Hematopoietic multipotent progenitor cell treated with erythropoietin and hydrocortisone succinate and interleukin-3 and kit ligand, for 15 days (in vitro differentiated cells): ENCODE results near the gene DLEC1.
"Not testable (repeated sequence)": the region's sequence is repeated elsewhere in the genome, so short reads cannot be mapped to it uniquely, and the experiment has no call there.

ENCODE experiments used
- DNase-seq: peaks from one replicate; pipeline ENCODE4 v3.0.0-alpha.2; 2015; ENCODE audit warnings: low spot score

The DLEC1 gene

DNA sequence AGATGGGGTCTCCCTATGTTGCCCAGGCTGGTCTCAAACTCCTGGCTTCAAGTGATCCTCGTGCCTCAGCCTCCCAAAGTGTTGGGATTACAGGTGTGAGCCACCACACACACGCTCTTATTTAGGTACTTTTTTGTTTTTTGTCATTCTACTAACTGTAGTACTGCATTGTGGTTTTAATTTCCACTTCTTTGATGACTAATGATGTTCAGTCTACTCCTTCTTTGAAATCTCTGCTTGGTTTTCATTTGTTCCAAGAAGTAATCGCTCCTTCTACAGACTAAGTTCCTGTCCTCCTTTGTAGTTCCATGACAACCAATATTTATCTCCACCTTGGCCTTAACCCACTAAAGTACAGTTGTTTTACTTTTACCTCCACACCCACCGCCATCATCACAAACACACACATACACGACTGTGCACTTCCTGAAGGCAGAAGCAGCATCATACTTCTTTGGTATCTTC, 529 bp upstream of the DLEC1 start:
- DNase-seq = no peak

- no peak for DNase-seq
Measured at GRCh38 chr3:38039899-38040261, 872 bp downstream of the DLEC1 start.

- no peak for DNase-seq
Measured at GRCh38 chr3:38040401-38040800, 1.4 kb downstream of the DLEC1 start.

DNA sequence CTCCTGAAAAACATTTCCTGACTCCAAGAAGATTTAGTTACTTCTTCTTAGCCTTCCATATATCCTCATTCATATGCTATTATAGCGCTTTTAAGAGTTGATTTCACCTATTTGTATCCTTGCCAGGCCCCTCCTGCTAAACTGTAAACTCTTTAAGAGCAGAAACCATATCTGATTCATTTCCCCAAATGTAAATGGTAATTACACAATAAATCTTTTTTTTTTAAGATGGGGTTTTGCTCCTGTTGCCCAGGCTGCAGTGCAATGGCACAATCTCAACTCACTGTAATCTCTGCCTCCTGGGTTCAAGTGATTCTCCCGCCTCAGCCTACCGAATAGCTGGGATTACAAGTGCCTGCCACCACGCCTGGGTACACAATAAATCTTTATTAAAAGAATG, 4.5 kb downstream of the DLEC1 start:
- DNase-seq = no peak

DNA sequence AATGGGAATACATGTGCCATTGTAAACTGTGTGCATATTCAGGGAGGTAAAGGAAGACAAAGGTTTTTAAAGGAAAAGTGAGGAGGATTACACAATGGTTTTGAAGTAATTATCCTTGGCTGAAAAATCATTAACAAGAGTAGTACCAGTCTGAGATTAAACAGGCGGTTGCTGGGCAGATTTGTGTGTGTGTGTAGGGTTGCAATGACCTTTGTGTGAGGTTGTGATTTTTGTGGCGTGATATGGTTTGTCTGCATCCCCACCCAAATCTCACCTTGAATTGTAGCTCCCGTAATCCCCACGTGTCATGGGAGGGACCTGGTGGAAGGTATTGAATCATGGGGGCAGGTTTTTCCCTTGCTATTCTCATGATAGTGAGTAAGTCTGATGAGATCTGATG, 7.0 kb downstream of the DLEC1 start:
- DNase-seq = no peak

DNA sequence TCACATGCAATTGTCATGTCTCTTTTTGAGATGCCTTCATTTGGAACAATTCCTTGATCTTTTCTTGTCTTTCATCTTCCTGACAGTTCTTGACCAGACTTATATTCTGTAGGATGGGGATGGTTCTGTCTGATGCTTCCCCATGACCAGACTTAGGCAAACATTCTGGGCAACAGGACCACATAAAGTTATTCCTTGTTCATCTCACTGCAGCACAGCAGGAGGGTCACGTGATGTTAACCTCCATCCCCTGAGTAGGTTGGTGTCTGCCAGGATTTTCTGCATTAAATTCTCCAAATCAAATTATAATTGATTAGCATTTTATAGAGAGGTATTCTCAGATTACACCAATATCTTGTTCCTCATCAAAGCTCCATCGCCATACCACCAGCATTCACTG, 7.8 kb downstream of the DLEC1 start:
- DNase-seq = no peak

DNA sequence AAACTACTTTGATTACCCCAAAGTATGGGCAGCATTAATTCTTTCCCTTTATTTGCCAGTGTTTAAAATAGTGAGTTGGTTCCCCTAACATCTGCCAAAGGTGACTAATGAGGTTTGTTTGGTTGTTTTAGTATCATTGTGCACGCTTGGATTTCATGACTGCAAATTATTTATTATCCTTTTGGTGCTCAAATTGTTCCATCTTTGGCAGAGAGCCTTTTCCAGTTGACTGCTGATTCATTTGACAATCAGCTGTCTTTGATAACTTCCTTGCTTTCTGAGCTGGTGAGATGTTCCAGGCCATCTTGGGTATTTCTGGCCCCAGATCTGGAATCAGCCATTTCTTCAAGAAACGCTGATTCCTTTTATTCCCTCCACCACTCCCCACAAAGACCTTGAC, 8.9 kb downstream of the DLEC1 start:
- no peak for DNase-seq

DNA sequence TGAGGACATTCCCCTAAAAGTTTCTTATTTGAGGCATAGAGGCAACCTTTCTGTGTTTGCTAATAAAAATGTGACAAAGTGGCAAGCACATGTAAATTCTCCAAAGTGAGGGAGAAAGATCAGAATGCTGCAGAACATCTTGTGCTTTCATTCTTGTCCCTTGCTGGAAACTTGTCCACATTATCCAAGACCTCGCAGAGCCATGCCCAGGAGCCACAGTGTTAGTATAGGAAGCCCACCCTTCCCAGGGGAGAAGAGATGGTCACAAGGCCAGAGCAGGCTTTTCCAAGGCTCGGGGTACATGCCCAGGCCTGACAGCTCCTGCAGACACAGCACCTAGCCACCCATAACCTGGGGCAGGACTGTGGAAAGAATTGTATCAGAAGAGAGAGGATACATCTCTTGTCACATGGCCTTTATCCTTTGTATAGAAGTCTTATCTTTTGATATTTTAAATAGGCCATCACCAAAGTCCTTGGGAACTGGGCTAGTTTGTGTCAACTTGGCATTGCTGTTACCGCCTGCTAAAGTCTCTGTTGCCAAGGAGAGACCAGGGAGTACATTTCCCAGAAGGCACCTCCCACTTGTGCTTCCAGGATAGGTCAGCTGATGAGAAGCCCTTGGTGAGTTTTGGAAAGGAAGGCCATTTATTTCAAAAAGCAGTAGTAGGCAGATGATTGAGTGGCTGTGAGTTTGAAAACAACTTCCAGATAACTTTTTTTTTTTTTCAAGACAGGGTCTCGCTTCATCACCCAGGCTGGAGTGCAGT, 10.5 kb downstream of the DLEC1 start:
- no peak for DNase-seq

GRCh38 chr3:38051131-38051530, 12.1 kb downstream of the DLEC1 start:
- no peak for DNase-seq

DNA sequence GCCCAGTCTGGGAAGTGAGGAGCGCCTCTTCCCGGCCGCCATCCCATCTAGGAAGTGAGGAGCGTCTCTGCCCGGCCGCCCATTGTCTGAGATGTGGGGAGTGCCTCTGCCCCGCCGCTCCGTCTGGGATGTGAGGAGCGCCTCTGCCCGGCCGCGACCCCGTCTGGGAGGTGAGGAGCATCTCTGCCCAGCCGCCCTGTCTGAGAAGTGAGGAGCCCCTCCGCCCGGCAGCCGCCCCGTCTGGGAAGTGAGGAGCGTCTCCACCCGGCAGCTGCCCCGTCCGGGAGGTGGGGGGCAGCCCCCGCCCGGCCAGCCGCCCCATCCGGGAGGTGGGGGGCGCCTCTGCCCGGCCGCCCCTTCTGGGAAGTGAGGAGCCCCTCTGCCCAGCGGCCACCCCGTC, 14.3 kb downstream of the DLEC1 start:
- DNase-seq = not testable (repeated sequence)

- not testable (repeated sequence) for DNase-seq
Measured at GRCh38 chr3:38053813-38054498, 14.9 kb downstream of the DLEC1 start.

- no peak for DNase-seq
Measured at GRCh38 chr3:38054499-38055001, 15.5 kb downstream of the DLEC1 start.

DNA sequence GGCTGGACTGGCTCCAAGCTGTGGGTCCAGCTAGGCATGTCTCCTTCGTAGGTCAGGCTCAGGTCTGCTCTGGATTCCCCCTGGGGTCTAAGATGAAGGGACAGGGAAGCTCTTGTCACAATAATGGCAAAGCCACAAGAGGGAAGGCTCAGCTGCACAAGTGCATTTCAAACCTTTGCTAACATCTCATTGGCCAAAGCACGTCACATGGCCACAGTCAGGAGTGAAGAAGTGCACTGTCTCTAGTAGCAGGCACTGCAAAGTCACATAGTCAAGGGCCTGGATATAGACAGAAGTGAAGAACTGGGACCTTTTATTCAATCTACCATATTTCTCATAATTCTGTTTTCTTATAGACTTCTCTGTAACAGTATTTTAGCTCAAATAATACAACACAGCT, 20.1 kb downstream of the DLEC1 start:
- no peak for DNase-seq

DNA sequence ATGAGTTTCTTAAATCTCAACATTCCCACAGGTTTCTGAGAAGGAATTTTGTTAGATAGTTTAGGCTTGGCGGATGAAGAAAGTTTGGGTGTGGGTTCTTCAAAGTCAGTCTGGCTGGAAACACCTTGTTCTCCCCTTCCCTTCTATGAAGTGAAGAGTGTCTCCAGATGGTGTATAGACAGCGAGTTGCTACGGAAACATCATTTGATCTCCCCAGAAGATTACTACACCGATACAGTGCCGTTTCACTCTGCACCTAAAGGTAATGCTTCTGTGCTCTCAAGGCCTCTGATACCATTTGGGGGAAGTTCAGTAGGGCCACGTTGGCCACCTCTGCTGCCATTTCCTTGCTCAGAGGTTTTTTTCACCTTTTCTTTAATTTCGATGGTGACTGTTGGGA, 20.6 kb downstream of the DLEC1 start:
- no peak for DNase-seq

DNA sequence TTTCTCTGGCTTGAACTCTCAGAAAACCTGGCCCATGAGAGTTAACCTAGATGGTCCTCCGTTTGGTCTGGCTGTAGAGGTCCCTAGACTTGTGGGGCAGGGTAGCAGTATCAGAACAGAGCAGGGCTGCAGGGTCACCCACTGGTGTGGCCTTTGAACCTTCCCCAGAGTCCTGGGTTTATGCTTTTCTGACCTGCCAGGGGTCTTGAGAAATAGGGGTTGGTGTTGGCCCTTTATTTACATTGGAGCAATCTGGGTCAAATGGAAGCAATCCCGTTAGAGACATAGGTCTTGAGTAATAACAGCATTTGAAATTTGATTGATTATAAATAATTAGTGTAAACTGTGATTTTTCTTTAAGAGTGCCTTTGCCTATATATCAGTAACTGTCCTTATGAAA, 23.8 kb downstream of the DLEC1 start:
- DNase-seq = no peak

- not testable (repeated sequence) for DNase-seq
Measured at GRCh38 chr3:38064453-38064852, 25.4 kb downstream of the DLEC1 start.

DNA sequence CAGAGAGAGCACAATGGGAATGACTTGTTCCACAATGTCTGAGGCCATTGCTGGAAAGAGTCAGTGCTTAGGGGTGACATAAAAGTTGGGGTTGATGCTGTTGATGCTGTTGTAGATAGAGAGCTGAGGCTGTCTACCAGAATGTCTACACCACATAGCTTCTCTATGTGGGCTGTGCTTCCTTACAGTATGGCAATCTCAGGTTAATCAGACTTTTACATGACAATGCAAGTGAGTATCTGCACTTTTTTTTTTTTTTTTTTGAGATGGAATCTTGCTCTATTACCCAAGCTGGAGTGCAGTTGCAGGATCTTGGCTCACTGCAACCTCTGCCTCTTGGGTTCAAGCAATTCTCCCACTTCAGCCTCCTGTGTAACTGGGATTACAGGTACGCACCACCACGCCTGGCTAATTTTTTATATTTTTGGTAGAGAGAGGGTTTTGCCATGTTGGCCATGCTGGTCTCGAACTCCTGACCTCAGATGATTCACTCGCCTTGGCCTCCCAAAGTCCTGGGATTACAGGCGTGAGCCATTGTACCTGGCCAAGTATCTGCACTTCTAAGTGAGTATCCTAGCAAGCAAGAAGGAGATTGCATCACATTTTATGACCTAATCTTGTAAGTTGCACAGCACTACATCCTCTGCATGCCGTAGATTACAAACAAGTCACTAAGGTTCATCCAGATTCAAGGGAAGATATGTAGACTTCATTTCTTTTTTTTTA, 28.7 kb downstream of the DLEC1 start:
- DNase-seq = no peak

DNA sequence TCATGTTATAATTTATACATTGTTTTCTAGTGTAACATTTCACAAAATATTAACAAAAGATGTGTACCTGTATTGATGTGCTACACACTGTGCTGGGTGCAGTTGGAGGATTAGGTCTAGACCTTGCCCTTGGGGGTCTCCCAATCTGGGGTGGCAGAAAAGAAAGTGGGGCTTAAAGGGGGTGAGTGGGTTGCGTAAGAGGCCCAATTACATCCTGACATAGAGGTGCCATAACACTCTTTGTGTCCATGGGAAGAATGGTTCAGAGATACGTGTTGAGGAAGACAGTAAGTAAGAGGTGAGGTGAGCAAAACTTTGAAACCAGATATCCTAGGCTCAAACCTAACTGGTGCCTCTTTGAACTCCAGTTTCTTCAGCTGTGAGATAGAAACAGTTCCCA, 31.0 kb downstream of the DLEC1 start:
- no peak for DNase-seq

DNA sequence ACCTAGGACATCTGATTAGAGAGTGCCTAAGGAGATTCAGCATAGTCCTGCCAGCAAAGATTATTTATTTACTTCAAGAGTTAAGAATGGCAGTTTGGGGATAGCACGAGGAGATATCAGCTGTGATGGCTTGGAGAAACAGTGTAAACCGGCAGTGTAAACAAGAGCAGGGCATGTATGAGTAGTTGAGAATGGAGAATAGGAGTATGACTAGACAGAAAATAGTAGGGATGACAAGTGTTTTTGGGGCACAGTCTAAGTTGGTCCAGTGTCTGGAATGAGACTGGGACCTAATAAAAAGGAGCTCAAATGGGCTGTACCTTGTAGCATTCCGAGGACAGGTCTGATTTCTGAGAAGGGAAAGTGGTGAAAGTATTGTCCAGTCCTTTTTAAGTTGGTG, 38.1 kb downstream of the DLEC1 start:
- DNase-seq = not testable (repeated sequence)

GRCh38 chr3:38082296-38082695, 43.3 kb downstream of the DLEC1 start:
- DNase-seq = not testable (repeated sequence)

DNA sequence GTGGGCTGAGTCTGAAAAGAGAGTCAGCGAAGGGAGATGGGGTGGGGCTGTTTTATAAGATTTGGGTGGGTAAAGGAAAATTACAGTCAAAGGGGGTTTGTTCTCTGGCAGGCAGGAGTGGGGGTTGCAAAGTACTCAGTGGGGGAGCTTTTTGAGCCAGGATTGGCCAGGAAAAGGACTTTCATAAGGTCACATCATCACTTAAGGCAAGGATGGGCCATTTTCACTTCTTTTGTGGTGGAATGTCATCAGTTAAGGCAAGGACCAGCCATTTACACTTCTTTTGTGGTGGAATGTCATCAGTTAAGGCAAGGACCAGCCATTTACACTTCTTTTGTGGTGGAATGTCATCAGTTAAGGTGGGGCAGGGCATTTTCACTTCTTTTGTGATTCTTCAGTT, 44.2 kb downstream of the DLEC1 start:
- not testable (repeated sequence) for DNase-seq

- no peak for DNase-seq
Measured at GRCh38 chr3:38083871-38084333, 44.9 kb downstream of the DLEC1 start.
